HG03139 (cell line): ENCODE results near the gene FABP1.

ENCODE experiments used
- ATAC-seq: cut with Tn5 transposase; IDR thresholded peaks from one replicate; pipeline ENCODE4 v1.9.1; 2021; ENCODE audit not compliant: unreplicated experiment

FABP1 gene

DNA sequence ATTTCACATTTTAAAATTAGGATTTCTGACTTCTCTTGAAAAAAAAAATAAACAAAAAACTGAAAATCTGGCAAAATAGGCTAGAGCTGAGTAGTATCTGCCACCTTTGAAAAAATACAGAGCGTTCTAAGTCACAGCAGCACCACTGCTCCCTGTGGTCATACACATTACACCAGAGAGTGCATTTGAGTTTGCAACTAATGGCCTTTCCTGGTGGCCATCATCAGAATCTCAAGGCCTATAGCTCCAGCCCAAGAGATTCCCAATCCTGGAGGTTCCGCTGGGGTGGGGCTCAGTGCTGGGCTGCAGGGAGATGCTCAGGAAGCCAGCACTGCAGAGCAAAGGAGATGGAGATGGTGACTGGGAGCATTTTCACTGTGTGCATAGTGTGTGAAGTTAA, 42.8 kb downstream of the FABP1 start:
- ATAC-seq, result no peak

DNA sequence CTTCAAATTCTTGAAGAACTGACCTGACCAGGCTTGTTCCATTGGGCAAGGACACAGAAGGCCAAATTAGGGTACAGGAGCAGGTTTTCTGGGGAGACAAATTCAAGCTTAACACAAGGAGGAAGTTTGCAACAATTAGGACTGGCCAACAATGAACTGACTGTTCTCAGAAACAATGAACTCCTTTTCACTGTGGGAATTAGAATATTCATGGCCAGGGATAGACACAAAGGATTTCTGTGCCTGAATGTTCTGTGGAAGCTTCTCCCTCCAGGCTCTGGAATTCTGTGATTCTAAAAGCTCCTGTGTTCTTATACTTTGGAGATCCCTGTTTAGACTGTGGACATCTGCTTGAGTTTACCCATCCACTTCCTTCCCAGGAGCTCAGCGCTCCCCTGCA, 45.1 kb downstream of the FABP1 start:
- no peak for ATAC-seq

DNA sequence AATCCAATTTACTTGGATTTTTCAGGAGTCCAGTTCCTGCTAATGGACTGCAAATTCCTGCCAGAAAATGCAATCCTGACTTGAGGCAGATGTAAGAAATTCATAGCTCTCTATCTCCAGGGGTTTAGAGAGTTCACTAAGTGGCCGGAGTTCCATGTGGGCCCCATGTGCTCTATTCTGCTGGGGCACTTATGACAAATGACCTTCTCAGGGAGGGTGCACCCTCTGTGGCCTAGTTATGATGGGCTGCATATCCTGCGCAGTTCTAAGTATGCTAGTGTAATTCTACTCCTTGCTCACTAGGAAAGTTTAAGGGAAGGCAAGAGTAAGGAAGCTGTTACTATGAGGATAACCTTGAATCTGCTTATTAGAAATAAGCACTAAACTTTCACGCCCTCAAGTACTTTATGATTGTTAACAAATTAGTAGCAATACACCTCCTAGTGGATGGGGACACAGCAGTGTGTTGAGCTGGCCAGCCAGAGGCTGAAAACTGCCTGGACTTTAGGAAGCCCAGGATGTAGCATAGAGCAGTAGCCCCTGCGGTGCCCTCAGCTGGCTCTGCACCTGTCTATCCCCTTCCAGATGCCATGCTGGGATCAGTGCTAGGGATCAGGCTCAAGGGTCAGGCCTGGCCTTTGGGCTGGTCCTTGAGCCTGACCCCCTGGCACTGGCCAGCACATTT, 45.8 kb downstream of the FABP1 start:
- no peak for ATAC-seq

DNA sequence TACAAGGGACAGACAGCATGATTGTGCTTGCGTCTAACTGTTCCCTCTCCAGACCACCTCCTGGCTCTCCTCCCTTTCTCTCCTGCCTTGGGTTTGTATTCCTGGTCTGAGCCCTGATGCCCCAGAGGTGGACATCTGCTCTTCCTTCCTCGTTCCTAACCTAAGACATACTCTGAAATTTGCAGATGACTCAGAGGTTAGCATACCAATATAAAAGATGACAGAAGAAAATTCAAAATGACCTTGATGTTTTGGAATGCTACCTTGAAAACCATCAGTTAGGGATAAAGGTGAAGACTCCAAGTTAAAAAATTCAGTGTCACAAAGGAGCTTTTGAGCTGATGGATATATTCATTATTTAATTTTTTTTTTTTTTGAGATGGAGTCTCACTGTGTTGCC, 47.3 kb downstream of the FABP1 start:
- no peak for ATAC-seq

DNA sequence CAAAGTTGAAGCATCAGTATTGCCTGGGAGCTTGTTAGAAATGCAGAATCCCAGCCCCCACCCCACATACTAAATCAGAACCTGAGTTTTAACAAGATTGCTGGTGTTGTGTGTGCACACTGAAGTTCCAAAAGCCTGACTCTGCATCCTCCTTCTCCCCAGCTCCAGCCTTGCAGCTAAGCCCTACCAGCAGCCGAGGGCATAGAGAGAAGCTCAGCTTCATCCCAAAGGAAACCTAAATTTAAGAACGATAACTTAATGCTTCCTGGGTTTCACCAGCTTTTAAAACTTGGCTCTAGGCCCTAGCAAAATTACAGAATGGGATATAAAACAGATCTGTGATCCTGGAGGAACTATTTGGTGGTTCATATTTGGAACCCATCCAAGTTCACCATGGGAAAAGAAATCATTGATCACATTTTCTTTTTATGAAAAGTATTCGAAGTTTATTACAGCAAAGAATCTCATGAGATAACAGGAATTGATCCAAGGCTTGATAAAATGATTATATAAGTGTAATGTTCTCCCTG, 49.2 kb downstream of the FABP1 start:
- ATAC-seq, result no peak

DNA sequence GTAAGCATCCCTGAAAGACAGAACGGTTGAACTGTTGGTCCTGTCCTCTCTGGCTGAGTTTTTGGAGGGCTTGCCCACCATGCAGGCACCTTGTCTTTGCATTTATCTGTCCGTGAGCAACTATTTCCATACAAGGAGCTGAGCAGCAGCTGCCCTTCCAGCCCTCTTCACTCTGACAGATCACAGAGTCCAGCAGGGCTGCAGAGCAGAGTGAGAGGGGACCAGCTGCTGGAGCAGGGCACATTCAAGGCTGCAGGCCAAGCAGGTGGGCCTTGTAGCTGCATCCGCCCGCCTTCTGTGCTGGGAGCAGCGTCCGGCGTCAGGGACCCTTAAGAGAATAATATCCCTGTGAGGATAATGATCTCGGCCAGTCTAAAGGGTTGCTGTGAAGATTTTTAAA, 50.8 kb downstream of the FABP1 start:
- ATAC-seq, result no peak

DNA sequence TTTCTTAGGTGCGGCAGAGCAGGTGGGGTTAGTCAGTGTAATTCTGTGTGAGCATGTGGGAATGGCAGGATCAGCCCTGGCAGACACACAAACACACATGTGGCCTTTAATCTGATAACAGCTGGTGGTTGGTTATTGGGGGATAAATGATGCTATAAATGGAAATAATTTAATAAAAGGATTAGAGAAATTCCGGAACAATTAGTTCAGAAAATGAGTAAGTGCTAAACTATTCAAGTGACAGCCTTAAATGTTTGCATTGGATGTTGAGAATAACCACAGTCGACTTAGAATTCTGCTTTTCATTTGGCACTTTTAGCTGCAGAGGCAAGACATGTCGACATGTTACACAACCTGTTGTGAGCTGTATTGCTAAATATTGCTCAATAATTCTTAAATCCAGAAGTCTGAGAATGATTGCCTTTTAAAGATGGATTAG, 53.0 kb downstream of the FABP1 start:
- ATAC-seq, result no peak

DNA sequence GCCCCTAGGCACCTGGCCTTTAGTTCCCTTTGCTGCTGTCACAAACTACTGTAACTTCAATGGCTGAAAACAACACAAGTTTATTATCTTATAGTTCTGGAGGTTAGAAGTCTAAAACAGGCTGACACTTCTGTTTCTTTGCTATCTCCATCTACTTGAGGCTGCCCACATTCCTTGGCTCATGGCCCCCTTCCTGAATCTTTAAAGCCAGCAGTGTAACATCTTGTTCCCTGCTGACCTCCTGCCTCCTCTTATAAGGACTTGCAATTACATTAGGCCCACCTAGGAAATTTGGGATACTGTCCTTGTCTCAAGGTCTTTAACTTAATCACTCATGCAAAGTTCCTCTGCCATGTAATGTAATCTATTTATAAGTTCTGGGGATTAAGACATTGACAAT, 53.7 kb downstream of the FABP1 start:
- ATAC-seq, result no peak
